ENCODE data around the gene GMPPA.

The GMPPA gene

DNA sequence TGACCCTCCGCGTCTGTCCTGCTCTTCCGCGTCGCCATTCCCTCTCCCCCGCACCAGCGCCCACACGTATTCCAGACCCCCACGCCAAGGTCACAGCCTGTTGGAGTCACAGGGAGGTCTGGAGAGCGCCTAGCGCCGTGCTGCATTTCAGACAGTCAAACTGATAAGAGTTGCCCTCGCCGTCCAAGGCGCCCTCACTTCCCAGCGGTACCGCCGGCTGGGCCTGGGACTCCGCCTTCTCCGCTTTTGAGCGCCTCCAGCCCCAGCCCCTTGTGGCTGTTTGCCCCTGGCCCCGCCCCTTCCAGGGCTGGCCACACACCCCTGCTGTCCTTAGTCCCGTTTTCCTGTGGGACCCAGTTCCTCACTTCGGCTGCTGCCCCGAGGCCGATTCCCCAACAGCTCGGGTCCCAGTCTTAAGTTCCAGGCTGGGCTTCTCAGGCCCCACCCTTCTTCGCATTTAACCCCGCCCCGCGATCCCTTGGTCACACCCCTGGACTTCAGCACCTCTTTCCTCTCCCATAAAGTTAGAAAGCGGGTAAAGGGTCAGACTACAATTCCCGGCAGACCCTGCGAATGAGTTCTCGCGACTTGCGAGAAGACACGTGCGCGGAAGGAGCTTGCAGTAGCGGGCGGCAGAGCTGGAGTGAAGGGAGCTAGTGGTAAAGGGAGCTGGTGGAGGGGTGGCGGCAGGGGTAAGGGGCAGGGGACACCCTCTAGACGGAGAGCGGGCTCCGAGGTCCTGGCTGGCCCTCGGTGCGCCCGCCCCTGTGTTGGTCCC lies at the start of gene GMPPA:
GMPPA (plus strand) TSS at position 612 of the 778 bp plus-strand sequence. CDS start 1,085 bp downstream, outside the sequence.
- no peak for TF ChIP-seq CTCF (IDR thresholded peaks at IDR 0.05; ENCODE audit: low read depth, low read length, missing control alignments)
- peak; percentile 98 for DNase-seq (ENCODE audit: extremely low read depth, low read depth)
- peak within 1 kb of the TSS; percentile 83 for H3K4me3 ChIP-seq (replicated peaks; ENCODE audit: low read depth, low read length)

DNA sequence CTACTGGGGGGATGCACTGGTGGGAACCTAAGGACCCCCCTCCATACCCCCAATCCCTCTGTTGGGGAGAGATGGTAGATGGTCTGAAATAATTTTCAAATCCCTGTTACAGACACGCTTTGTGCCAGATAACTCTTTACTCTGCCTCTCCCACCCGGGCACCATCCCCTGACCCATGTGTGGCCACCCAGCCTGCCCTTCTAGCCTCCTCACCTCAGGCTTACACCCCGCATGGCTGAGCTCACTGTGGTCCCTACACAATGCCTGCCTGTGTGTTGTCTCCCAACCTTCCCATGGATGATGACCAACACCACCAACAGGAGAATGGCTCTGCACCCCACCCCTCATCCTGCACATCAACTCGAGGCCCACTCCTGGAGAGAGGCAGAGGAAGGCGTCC lies 49.1 kb upstream of the GMPPA start:
- TF ChIP-seq CTCF (IDR thresholded peaks at IDR 0.05; ENCODE audit: low read depth, low read length, missing control alignments), result no peak
- DNase-seq (ENCODE audit: extremely low read depth, low read depth), result no peak
- no peak overlapping the region for H3K4me3 ChIP-seq (replicated peaks; ENCODE audit: low read depth, low read length)

GRCh38 chr2:219451661-219452360 lies 46.9 kb upstream of the GMPPA start:
- H3K4me3 ChIP-seq (replicated peaks; ENCODE audit: low read depth, low read length), result no peak overlapping the region
- no peak for TF ChIP-seq CTCF (IDR thresholded peaks at IDR 0.05; ENCODE audit: low read depth, low read length, missing control alignments)
- DNase-seq (ENCODE audit: extremely low read depth, low read depth), result no peak

DNA sequence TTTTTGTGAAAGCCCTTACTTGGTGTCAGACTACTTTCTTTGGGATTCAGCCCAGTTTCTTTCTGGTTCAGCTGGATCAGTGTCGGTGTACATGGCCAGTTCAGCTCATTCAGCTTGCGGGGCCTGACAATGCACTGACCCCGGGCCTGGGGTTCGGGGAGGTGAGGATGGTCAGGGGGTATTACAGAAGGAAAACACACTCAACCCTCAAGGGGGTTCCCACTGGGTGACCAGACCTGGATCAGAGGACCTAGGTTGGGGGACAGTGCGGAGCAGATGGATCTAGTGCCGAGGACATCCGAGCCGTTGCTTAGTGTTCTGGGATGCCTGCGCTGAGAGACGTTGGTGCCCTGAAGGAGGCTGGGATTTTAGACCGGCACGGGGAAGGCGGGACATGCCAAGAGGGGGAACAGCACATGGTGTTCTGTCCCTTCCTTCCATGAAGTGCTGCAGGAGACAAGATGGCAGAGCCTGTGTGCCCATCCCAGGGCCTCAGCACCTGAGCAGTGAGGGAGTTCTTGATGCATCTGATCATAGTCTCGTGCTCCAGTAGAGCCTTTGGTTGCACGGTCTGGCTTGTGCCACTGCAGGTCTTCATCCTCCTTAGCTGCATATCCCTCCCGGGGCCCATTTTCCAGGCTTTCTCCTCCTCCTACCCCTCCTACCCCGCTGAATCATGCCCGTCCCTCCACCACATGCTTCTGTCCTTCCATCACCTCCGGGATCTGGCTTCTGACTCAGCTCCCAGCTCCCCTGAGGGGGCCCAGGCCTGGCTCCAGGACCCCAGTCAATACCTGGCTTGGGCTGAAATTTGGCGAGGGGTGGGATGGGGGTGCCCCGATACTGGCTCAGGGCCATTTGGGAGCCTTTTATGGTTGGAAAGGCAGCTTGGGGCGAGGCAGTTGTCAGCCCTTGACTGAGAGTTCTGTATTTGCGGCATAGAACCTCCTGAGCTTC lies 46.1 kb upstream of the GMPPA start:
- H3K4me3 ChIP-seq (replicated peaks; ENCODE audit: low read depth, low read length), result no peak overlapping the region; the same call in 1 of the 2 replicates
- DNase-seq (ENCODE audit: extremely low read depth, low read depth), result peak; percentile 75
- TF ChIP-seq CTCF (IDR thresholded peaks at IDR 0.05; ENCODE audit: low read depth, low read length, missing control alignments), result no peak

GRCh38 chr2:219453671-219454590 lies 44.8 kb upstream of the GMPPA start:
- TF ChIP-seq CTCF (IDR thresholded peaks at IDR 0.05; ENCODE audit: low read depth, low read length, missing control alignments), result no peak
- DNase-seq (ENCODE audit: extremely low read depth, low read depth), result peak; percentile 86
- H3K4me3 ChIP-seq (replicated peaks; ENCODE audit: low read depth, low read length), result no peak overlapping the region
